ENCODE data around the gene PLAC1. TPM values are rescaled to one million over a fixed set of nuclear protein-coding genes. Genes with fewer than 3 reads are reported as not detected.

PLAC1 gene
- total RNA-seq, 1 donor from 2014 or later, result not detected

- no peak for DNase-seq (ENCODE audit: low spot score, unreplicated experiment)
- peaks cover 13% of the 10 kb centered on the region for H3K9me3 Mint-ChIP-seq (ENCODE audit: low read depth)
- H3K27ac Mint-ChIP-seq, result no peak overlapping the region
- TF ChIP-seq CTCF (IDR thresholded peaks at IDR 0.05; ENCODE audit: unreplicated experiment), result no peak
- H3K4me3 Mint-ChIP-seq (ENCODE audit: low read depth), result no peak overlapping the region
- H3K4me1 Mint-ChIP-seq (ENCODE audit: low read depth), result no peaks in the 10 kb centered on the region
- no peaks in the 10 kb centered on the region for H3K27me3 Mint-ChIP-seq
- H3K36me3 Mint-ChIP-seq (ENCODE audit: insufficient read depth), result no peaks in the 10 kb centered on the region
Measured at GRCh38 chrX:134622056-134622812, 36.0 kb downstream of the PLAC1 start.

- Mint-ChIP-seq H3K27ac (no peak overlapping the region), H3K4me3 (ENCODE audit: low read depth) (no peak overlapping the region), H3K36me3 (ENCODE audit: insufficient read depth) (no peaks in the 10 kb centered on the region), H3K4me1 (ENCODE audit: low read depth) (no peaks in the 10 kb centered on the region), H3K9me3 (ENCODE audit: low read depth) (peaks cover 7% of the 10 kb centered on the region), H3K27me3 (no peaks in the 10 kb centered on the region)
- DNase-seq (ENCODE audit: low spot score, unreplicated experiment), result no peak
- TF ChIP-seq CTCF (IDR thresholded peaks at IDR 0.05; ENCODE audit: unreplicated experiment), result no peak
Measured at GRCh38 chrX:134619838-134620237, 38.4 kb downstream of the PLAC1 start.

- Mint-ChIP-seq H3K27me3 (peaks cover 4% of the 10 kb centered on the region), H3K4me1 (ENCODE audit: low read depth) (no peaks in the 10 kb centered on the region), H3K36me3 (ENCODE audit: insufficient read depth) (no peaks in the 10 kb centered on the region), H3K9me3 (ENCODE audit: low read depth) (peaks cover 9% of the 10 kb centered on the region), H3K27ac (no peak overlapping the region), H3K4me3 (ENCODE audit: low read depth) (no peak overlapping the region)
- TF ChIP-seq CTCF (IDR thresholded peaks at IDR 0.05; ENCODE audit: unreplicated experiment), result no peak
- DNase-seq (ENCODE audit: low spot score, unreplicated experiment), result no peak
Measured at GRCh38 chrX:134613396-134613795, 44.9 kb downstream of the PLAC1 start.

- H3K4me3 Mint-ChIP-seq (ENCODE audit: low read depth), result no peak overlapping the region
- H3K27ac Mint-ChIP-seq, result no peak overlapping the region
- H3K9me3 Mint-ChIP-seq (ENCODE audit: low read depth), result peaks cover 17% of the 10 kb centered on the region
- H3K27me3 Mint-ChIP-seq, result no peaks in the 10 kb centered on the region
- DNase-seq (ENCODE audit: low spot score, unreplicated experiment), result no peak
- no peak for TF ChIP-seq CTCF (IDR thresholded peaks at IDR 0.05; ENCODE audit: unreplicated experiment)
- H3K36me3 Mint-ChIP-seq (ENCODE audit: insufficient read depth), result no peaks in the 10 kb centered on the region
- peaks cover 2% of the 10 kb centered on the region for H3K4me1 Mint-ChIP-seq (ENCODE audit: low read depth)
Measured at GRCh38 chrX:134608153-134608552, 50.1 kb downstream of the PLAC1 start.

- Mint-ChIP-seq H3K27ac (no peak overlapping the region), H3K9me3 (ENCODE audit: low read depth) (peaks cover 19% of the 10 kb centered on the region), H3K4me1 (ENCODE audit: low read depth) (peaks cover 2% of the 10 kb centered on the region), H3K4me3 (ENCODE audit: low read depth) (no peak overlapping the region), H3K36me3 (ENCODE audit: insufficient read depth) (peaks cover 1% of the 10 kb centered on the region), H3K27me3 (no peaks in the 10 kb centered on the region)
- DNase-seq (ENCODE audit: low spot score, unreplicated experiment), result no peak
- TF ChIP-seq CTCF (IDR thresholded peaks at IDR 0.05; ENCODE audit: unreplicated experiment), result no peak
Measured at GRCh38 chrX:134607523-134607922, 50.7 kb downstream of the PLAC1 start.

All from progenitor cell of endocrine pancreas (in vitro differentiated cells).